Measurements from ENCODE around the gene DHRS11.
A peak's percentile ranks its signal among the peaks of the same experiment; 100 is the strongest.

DNA sequence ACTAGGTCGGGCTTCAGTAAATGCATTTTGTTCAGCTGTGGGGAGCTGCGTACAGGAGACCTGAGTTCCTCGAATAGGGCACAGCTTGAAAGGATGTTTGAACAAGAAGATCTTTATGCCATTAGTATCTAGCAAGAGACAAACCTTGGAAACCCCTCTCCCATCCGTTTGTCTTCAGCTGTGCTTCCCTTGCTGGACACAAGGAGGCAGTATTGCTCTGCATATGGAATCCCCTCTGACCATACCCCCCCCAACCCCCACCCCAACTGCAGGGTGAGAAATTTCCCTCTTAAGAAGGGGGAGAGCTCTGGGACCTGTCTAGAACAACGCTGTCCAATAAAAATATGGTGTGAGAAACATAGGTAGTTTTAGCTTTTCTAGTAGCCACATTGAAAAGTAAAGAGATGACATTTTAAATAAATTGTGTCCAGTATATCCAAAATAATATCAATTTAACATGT is 11.3 kb downstream of the DHRS11 start:
- TF ChIP-seq, protein P1, sequence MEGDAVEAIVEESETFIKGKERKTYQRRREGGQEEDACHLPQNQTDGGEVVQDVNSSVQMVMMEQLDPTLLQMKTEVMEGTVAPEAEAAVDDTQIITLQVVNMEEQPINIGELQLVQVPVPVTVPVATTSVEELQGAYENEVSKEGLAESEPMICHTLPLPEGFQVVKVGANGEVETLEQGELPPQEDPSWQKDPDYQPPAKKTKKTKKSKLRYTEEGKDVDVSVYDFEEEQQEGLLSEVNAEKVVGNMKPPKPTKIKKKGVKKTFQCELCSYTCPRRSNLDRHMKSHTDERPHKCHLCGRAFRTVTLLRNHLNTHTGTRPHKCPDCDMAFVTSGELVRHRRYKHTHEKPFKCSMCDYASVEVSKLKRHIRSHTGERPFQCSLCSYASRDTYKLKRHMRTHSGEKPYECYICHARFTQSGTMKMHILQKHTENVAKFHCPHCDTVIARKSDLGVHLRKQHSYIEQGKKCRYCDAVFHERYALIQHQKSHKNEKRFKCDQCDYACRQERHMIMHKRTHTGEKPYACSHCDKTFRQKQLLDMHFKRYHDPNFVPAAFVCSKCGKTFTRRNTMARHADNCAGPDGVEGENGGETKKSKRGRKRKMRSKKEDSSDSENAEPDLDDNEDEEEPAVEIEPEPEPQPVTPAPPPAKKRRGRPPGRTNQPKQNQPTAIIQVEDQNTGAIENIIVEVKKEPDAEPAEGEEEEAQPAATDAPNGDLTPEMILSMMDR (IDR thresholded peaks at IDR 0.05), result peak; percentile 94
- no peak for TF ChIP-seq NFATC4 (CRISPR knock-in tag; IDR thresholded peaks at IDR 0.05)

All from WTC11 (cell line).